IMR-90 (cell line): ENCODE results near the gene THSD7B. TPM values are rescaled to one million over a fixed set of nuclear protein-coding genes. Genes with fewer than 3 reads are reported as not detected.

Experiments
- ATAC-seq: fragments of 200-7000 bp; cut with Tn5 transposase; 2 replicates; pipeline ENCODE4 v1.9.1; 2020; ENCODE audit warnings: low read depth, mild to moderate bottlenecking, moderate library complexity
- BruUV-seq: library from RNA; stranded (reverse); fragments of 400-500 nt; replicated peaks from 2 replicates; lab custom pipeline; 2021; lab: Mats Ljungman, UMichigan
- CTCF ChIA-PET: fragments of 300-600 bp; formaldehyde crosslinking; extraction: SDS; loops from one replicate; lab custom pipeline; 2021; ENCODE audit warnings: antibody characterized with exemption; lab: Yijun Ruan, JAX
- POLR2A ChIA-PET: fragments of 300-600 bp; sonication (Branson Sonifier 250); formaldehyde crosslinking; loops from one replicate; lab custom pipeline; 2022; ENCODE audit warnings: antibody characterized with exemption; ENCODE audit not compliant: unreplicated experiment; lab: Charles Lee
- DNase-seq: peaks from one replicate; pipeline ENCODE4 v3.0.0; 2013
- H2AFZ ChIP-seq: replicated peaks from 2 replicates; pipeline ENCODE3; 2013; ENCODE audit warnings: low read length, mild to moderate bottlenecking; ENCODE audit not compliant: poor library complexity
- H2AK5ac ChIP-seq: 2 replicates; pipeline ENCODE4 v1.6.1; 2013; ENCODE audit warnings: low read depth, low read length, inconsistent platforms
- H2AK9ac ChIP-seq: replicated peaks from 2 replicates; pipeline ENCODE3; 2013; ENCODE audit warnings: mild to moderate bottlenecking, low read depth, low read length, moderate library complexity; ENCODE audit not compliant: poor library complexity
- H2BK120ac ChIP-seq: 2 replicates; pipeline ENCODE4 v1.6.1; 2013; ENCODE audit warnings: low read depth, low read length, inconsistent platforms
- H2BK15ac ChIP-seq: 3 replicates; pipeline ENCODE4 v1.6.1; 2013; ENCODE audit warnings: low read depth, low read length, inconsistent platforms
- H2BK20ac ChIP-seq: 2 replicates; pipeline ENCODE4 v1.6.1; 2013; ENCODE audit warnings: low read depth, mild to moderate bottlenecking, inconsistent platforms, low read length, moderate library complexity
- H2BK5ac ChIP-seq: 2 replicates; pipeline ENCODE4 v1.6.1; 2013; ENCODE audit warnings: mild to moderate bottlenecking, low read depth, low read length, inconsistent platforms; ENCODE audit not compliant: poor library complexity, severe bottlenecking
- H3K14ac ChIP-seq: replicated peaks from 2 replicates; pipeline ENCODE4 v1.6.1; 2013; ENCODE audit warnings: low read depth, low read length, inconsistent platforms
- H3K18ac ChIP-seq: 2 replicates; pipeline ENCODE4 v1.6.1; 2013; ENCODE audit warnings: low read depth, low read length, control low read depth
- H3K23ac ChIP-seq: 2 replicates; pipeline ENCODE4 v1.6.1; 2013; ENCODE audit warnings: low read depth, low read length, inconsistent platforms
- H3K27ac ChIP-seq: 2 replicates; pipeline ENCODE4 v1.5.1; 2013; ENCODE audit warnings: mild to moderate bottlenecking, control low read depth, low read length; ENCODE audit not compliant: insufficient read depth
- H3K27me3 ChIP-seq: 2 replicates; pipeline ENCODE4 v1.6.1; 2013; ENCODE audit warnings: low read length; ENCODE audit not compliant: control insufficient read depth, insufficient read depth
- H3K36me3 ChIP-seq: 2 replicates; pipeline ENCODE4 v1.6.1; 2013; ENCODE audit warnings: low read length, mixed read lengths; ENCODE audit not compliant: control insufficient read depth, insufficient read depth
- H3K4ac ChIP-seq: 2 replicates; pipeline ENCODE4 v1.6.1; 2013; ENCODE audit warnings: low read depth, low read length, inconsistent platforms
- H3K4me1 ChIP-seq: 2 replicates; pipeline ENCODE4 v1.6.1; 2013; ENCODE audit warnings: low read length, mixed read lengths; ENCODE audit not compliant: control insufficient read depth, insufficient read depth
- H3K4me2 ChIP-seq: 2 replicates; pipeline ENCODE4 v1.6.1; 2013; ENCODE audit warnings: low read depth, mild to moderate bottlenecking, control low read depth, low read length, moderate library complexity
- H3K4me3 ChIP-seq: 2 replicates; pipeline ENCODE4 v1.5.1; 2013; ENCODE audit warnings: low read depth, mild to moderate bottlenecking, control low read depth, low read length, moderate library complexity; ENCODE audit not compliant: insufficient read depth
- H3K56ac ChIP-seq: 2 replicates; pipeline ENCODE4 v1.6.1; 2013; ENCODE audit warnings: low read length, inconsistent platforms; ENCODE audit not compliant: insufficient read depth; ENCODE audit errors: extremely low read depth
- H3K79me1 ChIP-seq, 2 experiments: 2 replicates each; pipeline ENCODE4 v1.6.1; 2013; ENCODE audit warnings: low read length in 2 of 2, inconsistent platforms in 1 of 2, low read depth in 1 of 2
- H3K9ac ChIP-seq: 2 replicates; pipeline ENCODE4 v1.6.1; 2013; ENCODE audit warnings: low read depth, low read length, control low read depth
- H3K9me1 ChIP-seq: 2 replicates; pipeline ENCODE4 v1.6.1; 2013; ENCODE audit warnings: low read length, inconsistent platforms; ENCODE audit not compliant: insufficient read depth
- H3K9me3 ChIP-seq: 2 replicates; pipeline ENCODE4 v1.6.1; 2013; ENCODE audit warnings: low read length; ENCODE audit not compliant: control insufficient read depth, insufficient read depth
- H4K20me1 ChIP-seq: 2 replicates; pipeline ENCODE4 v1.6.1; 2013; ENCODE audit warnings: low read length, inconsistent platforms; ENCODE audit not compliant: insufficient read depth
- H4K5ac ChIP-seq: 2 replicates; pipeline ENCODE4 v1.6.1; 2013; ENCODE audit warnings: mild to moderate bottlenecking, low read depth, low read length, control low read depth
- H4K8ac ChIP-seq, 2 experiments: 2 replicates each; pipeline ENCODE4 v1.6.1; 2013; ENCODE audit warnings: low read depth in 2 of 2, low read length in 2 of 2, control low read depth in 1 of 2, inconsistent platforms in 1 of 2
- H4K91ac ChIP-seq: 2 replicates; pipeline ENCODE4 v1.6.1; 2013; ENCODE audit warnings: low read depth, low read length, inconsistent platforms; ENCODE audit not compliant: insufficient read depth
- CEBPB ChIP-seq: IDR thresholded peaks from 2 replicates; pipeline ENCODE4 v1.6.1; 2012; ENCODE audit warnings: low read depth, low read length, improper control_type of control experiment
- CHD1 ChIP-seq: IDR thresholded peaks from 2 replicates; pipeline ENCODE4 v1.6.1; 2012; ENCODE audit warnings: low read depth, low read length, improper control_type of control experiment
- FOS ChIP-seq: fragments of 150-350 bp; IDR thresholded peaks from 2 replicates; pipeline ENCODE4 v1.6.1; 2016; ENCODE audit warnings: low read depth, low read length
- MAFK ChIP-seq: IDR thresholded peaks from 2 replicates; pipeline ENCODE4 v1.6.1; 2012; ENCODE audit warnings: low read depth, low read length, improper control_type of control experiment
- MAZ ChIP-seq: IDR thresholded peaks from 2 replicates; pipeline ENCODE4 v1.6.1; 2012; ENCODE audit warnings: low read depth, mild to moderate bottlenecking, low read length, improper control_type of control experiment, moderate library complexity, borderline replicate concordance
- MXI1 ChIP-seq: IDR thresholded peaks from 2 replicates; pipeline ENCODE4 v1.6.1; 2012; ENCODE audit warnings: low read depth, mild to moderate bottlenecking, low read length, moderate library complexity, borderline replicate concordance
- NFE2L2 ChIP-seq: fragments of 150-350 bp; IDR thresholded peaks from 2 replicates; pipeline ENCODE4 v1.6.1; 2016; ENCODE audit warnings: low read depth, mild to moderate bottlenecking, low read length
- RAD21 ChIP-seq: IDR thresholded peaks from 2 replicates; pipeline ENCODE4 v1.6.1; 2012; ENCODE audit warnings: low read length, improper control_type of control experiment
- RCOR1 ChIP-seq: IDR thresholded peaks from 2 replicates; pipeline ENCODE4 v1.6.1; 2012; ENCODE audit warnings: mild to moderate bottlenecking, low read length, improper control_type of control experiment; ENCODE audit not compliant: insufficient replicate concordance
- SMC3 ChIP-seq: fragments of 150-350 bp; IDR thresholded peaks from 2 replicates; pipeline ENCODE4 v1.6.1; 2016; ENCODE audit warnings: low read depth, mild to moderate bottlenecking, antibody characterized with exemption, low read length, moderate library complexity
- WGBS, 2 experiments: methylation state at CpG; one replicate each; pipeline versions ENCODE4 v1.1.5 to v1.1.7; 2013; ENCODE audit warnings: missing lambda C conversion rate in 2 of 2; ENCODE audit not compliant: insufficient read length in 1 of 2; ENCODE audit errors: extremely low coverage in 2 of 2; 5-methylcytosine and 5-hydroxymethylcytosine counted together
- dilution Hi-C: fragments of 300-500 bp; cut with HindIII; formaldehyde crosslinking; loops from one replicate; pipeline ENCODE4 v1.14.3; 2018; ENCODE audit warnings: low sequenced_read_pairs; ENCODE audit not compliant: unreplicated experiment
- in situ Hi-C: fragments of 300-500 bp; cut with MboI; formaldehyde crosslinking; loops from 3 replicates; pipeline ENCODE4 v1.14.3; 2019; ENCODE audit warnings: low sequenced_read_pairs, inconsistent platforms, mixed read lengths
- intact Hi-C: fragments of 100-400 bp; cut with micrococcal nuclease; formaldehyde crosslinking; loops from 2 replicates; pipeline ENCODE4 v1.10.0; 2022
- polyA plus RNA-seq, 3 experiments: library from polyadenylated mRNA; depleted of rRNA; stranded (reverse); fragments of >200 nt; gene quantifications; 2 replicates each; pipeline ENCODE4 v1.2.3, GENCODE V29; 2012; ENCODE audit warnings: low replicate concordance in 1 of 3
- total RNA-seq: library from RNA; depleted of rRNA; stranded (reverse); fragments of >200 nt; gene quantifications from 2 replicates; pipeline ENCODE4 v1.2.3, GENCODE V29; 2012
- TF ChIP-seq, protein P1 (sequence below): fragments of 150-350 bp; IDR thresholded peaks from 2 replicates; pipeline ENCODE4 v1.6.1; 2017; ENCODE audit warnings: mild to moderate bottlenecking, antibody characterized with exemption, low read length, low read depth
- TF ChIP-seq, protein P2 (sequence below): fragments of 150-350 bp; IDR thresholded peaks from 2 replicates; pipeline ENCODE4 v1.6.1; 2016; ENCODE audit warnings: low read depth, mild to moderate bottlenecking, low read length, moderate library complexity, borderline replicate concordance

The THSD7B gene
- total and polyA plus RNA-seq, 2 of the 4 experiments (the other 2 are of a cell fraction) = not detected

DNA sequence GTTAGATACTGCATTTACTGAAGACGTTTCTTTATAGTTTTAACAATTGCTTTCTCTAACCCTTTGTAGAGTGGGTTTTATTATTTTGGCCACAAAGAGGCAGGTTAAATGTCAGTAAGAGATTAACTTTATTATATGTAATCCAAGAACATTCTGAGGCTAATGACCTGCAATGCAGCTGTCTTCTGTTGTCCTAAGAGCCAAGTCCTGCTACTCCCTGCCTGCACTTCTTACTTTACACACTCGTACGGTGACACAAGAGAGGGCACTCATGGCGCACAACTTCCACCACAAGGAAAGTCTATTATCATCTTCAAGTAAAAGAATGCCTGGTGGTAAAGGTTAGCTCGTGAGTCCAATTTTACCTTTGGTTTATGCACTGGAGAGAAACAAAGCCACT is 727.9 kb downstream of the THSD7B start:
- in situ Hi-C loops = no loop called here
- CTCF ChIA-PET = no interaction called here

More for the DNA sequence above, 727.9 kb downstream of the THSD7B start:
- intact Hi-C loops (no loop called here), dilution Hi-C loops (no loop called here)
- H3K27me3 ChIP-seq = no peaks in the 10 kb centered on the region
- no peak overlapping the region for H2AFZ ChIP-seq
- H3K27ac ChIP-seq = no peak overlapping the region
- no peak overlapping the region for H4K8ac ChIP-seq
- no peaks in the 10 kb centered on the region for H3K79me1 ChIP-seq
- peaks cover 2% of the 10 kb centered on the region; the same call in 1 of the 2 replicates for H3K9me3 ChIP-seq
- no peak overlapping the region for H3K4ac ChIP-seq
- H3K4me3 ChIP-seq = no peak overlapping the region
- H3K36me3 ChIP-seq = no peaks in the 10 kb centered on the region
- no peak overlapping the region for H2AK5ac ChIP-seq
- no TSS peak for BruUV-seq
- ATAC-seq (no peak), DNase-seq (no peak)
- no peaks in the 10 kb centered on the region for H3K9me1 ChIP-seq
- no peak overlapping the region for H2BK5ac ChIP-seq
- H4K91ac ChIP-seq = no peak overlapping the region
- H3K56ac ChIP-seq = no peak overlapping the region
- no peak overlapping the region for H3K4me2 ChIP-seq
- no peak overlapping the region for H3K14ac ChIP-seq
- H4K5ac ChIP-seq = no peak overlapping the region
- H2BK120ac ChIP-seq = no peak overlapping the region
- POLR2A ChIA-PET = no interaction called here
- H3K23ac ChIP-seq = no peak overlapping the region
- H2AK9ac ChIP-seq = no peak overlapping the region
- H3K4me1 ChIP-seq = no peaks in the 10 kb centered on the region
- no peak overlapping the region for H3K9ac ChIP-seq
- WGBS, 2 experiments = no CpG with 5 or more reads among the region's 5 CpGs
- no peaks in the 10 kb centered on the region for H4K20me1 ChIP-seq
- H2BK20ac ChIP-seq = no peak overlapping the region
- no peak overlapping the region for H2BK15ac ChIP-seq
- TF ChIP-seq, protein P1, sequence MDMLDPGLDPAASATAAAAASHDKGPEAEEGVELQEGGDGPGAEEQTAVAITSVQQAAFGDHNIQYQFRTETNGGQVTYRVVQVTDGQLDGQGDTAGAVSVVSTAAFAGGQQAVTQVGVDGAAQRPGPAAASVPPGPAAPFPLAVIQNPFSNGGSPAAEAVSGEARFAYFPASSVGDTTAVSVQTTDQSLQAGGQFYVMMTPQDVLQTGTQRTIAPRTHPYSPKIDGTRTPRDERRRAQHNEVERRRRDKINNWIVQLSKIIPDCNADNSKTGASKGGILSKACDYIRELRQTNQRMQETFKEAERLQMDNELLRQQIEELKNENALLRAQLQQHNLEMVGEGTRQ = no peak
- TF ChIP-seq CEBPB (no peak), MXI1 (no peak), MAFK (no peak), RCOR1 (no peak), FOS (no peak), RAD21 (no peak), CHD1 (no peak), NFE2L2 (no peak), SMC3 (no peak), MAZ (no peak)
- TF ChIP-seq, protein P2, sequence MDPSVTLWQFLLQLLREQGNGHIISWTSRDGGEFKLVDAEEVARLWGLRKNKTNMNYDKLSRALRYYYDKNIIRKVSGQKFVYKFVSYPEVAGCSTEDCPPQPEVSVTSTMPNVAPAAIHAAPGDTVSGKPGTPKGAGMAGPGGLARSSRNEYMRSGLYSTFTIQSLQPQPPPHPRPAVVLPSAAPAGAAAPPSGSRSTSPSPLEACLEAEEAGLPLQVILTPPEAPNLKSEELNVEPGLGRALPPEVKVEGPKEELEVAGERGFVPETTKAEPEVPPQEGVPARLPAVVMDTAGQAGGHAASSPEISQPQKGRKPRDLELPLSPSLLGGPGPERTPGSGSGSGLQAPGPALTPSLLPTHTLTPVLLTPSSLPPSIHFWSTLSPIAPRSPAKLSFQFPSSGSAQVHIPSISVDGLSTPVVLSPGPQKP = no peak
- no peak overlapping the region for H3K18ac ChIP-seq
